ENCODE results near the gene NMNAT2.

- TF ChIP-seq CTCF (IDR thresholded peaks at IDR 0.05) (no peak), EP300 (IDR thresholded peaks at IDR 0.05) (no peak)
These were observed 134.1 kb downstream of the NMNAT2 start for GRCh38 chr1:183284086-183284485.
